ENCODE measurements around the gene PSD2.

Gene PSD2

GRCh38 chr5:139884144-139884543 lies 88.5 kb downstream of the PSD2 start:
- TF ChIP-seq TAF1 (IDR thresholded peaks at IDR 0.05; ENCODE audit: borderline replicate concordance, insufficient read depth, low read length) (no peak), FOXP2 (optimal IDR thresholded peaks at IDR 0.05; ENCODE audit: borderline replicate concordance, extremely low read depth, extremely low read length, insufficient read depth) (no peak), SIN3A (IDR thresholded peaks at IDR 0.05; ENCODE audit: borderline replicate concordance, insufficient read depth, low read length) (no peak), POLR2AphosphoS5 (IDR thresholded peaks at IDR 0.05; ENCODE audit: low read depth, low read length) (no peak), REST (IDR thresholded peaks at IDR 0.05; ENCODE audit: insufficient read depth in 1 of 2, low read depth in 2 of 2, low read length in 2 of 2) (no peak)

GRCh38 chr5:139884734-139885133 lies 89.1 kb downstream of the PSD2 start:
- TF ChIP-seq FOXP2 (optimal IDR thresholded peaks at IDR 0.05; ENCODE audit: borderline replicate concordance, extremely low read depth, extremely low read length, insufficient read depth) (no peak), REST (IDR thresholded peaks at IDR 0.05; ENCODE audit: insufficient read depth in 1 of 2, low read depth in 2 of 2, low read length in 2 of 2) (no peak), TAF1 (IDR thresholded peaks at IDR 0.05; ENCODE audit: borderline replicate concordance, insufficient read depth, low read length) (no peak), POLR2AphosphoS5 (IDR thresholded peaks at IDR 0.05; ENCODE audit: low read depth, low read length) (no peak), SIN3A (IDR thresholded peaks at IDR 0.05; ENCODE audit: borderline replicate concordance, insufficient read depth, low read length) (no peak)

GRCh38 chr5:139885172-139885856 lies 89.7 kb downstream of the PSD2 start:
- TF ChIP-seq FOXP2 (optimal IDR thresholded peaks at IDR 0.05; ENCODE audit: borderline replicate concordance, extremely low read depth, extremely low read length, insufficient read depth): no peak
- TF ChIP-seq REST (IDR thresholded peaks at IDR 0.05; ENCODE audit: insufficient read depth in 1 of 2, low read depth in 2 of 2, low read length in 2 of 2): no peak
- TF ChIP-seq POLR2AphosphoS5 (IDR thresholded peaks at IDR 0.05; ENCODE audit: low read depth, low read length): no peak
- no peak for TF ChIP-seq TAF1 (IDR thresholded peaks at IDR 0.05; ENCODE audit: borderline replicate concordance, insufficient read depth, low read length)
- no peak for TF ChIP-seq SIN3A (IDR thresholded peaks at IDR 0.05; ENCODE audit: borderline replicate concordance, insufficient read depth, low read length)

GRCh38 chr5:139885857-139886208 lies 90.2 kb downstream of the PSD2 start:
- no peak for TF ChIP-seq SIN3A (IDR thresholded peaks at IDR 0.05; ENCODE audit: borderline replicate concordance, insufficient read depth, low read length)
- TF ChIP-seq TAF1 (IDR thresholded peaks at IDR 0.05; ENCODE audit: borderline replicate concordance, insufficient read depth, low read length): no peak
- TF ChIP-seq POLR2AphosphoS5 (IDR thresholded peaks at IDR 0.05; ENCODE audit: low read depth, low read length): no peak
- no peak for TF ChIP-seq REST (IDR thresholded peaks at IDR 0.05; ENCODE audit: insufficient read depth in 1 of 2, low read depth in 2 of 2, low read length in 2 of 2)
- TF ChIP-seq FOXP2 (optimal IDR thresholded peaks at IDR 0.05; ENCODE audit: borderline replicate concordance, extremely low read depth, extremely low read length, insufficient read depth): no peak
